Endothelial cell of umbilical vein (primary cell): ENCODE results near the gene TMEM135.

Experiments
- EZH2 ChIP-seq: IDR thresholded peaks from 2 replicates; pipeline ENCODE4 v1.6.1; 2012; ENCODE audit warnings: borderline replicate concordance, low read depth, mild to moderate bottlenecking, moderate library complexity, low read length, inconsistent platforms; ENCODE audit not compliant: severe bottlenecking
- FOS ChIP-seq: IDR thresholded peaks from 2 replicates; pipeline ENCODE4 v1.6.1; 2011; ENCODE audit warnings: mild to moderate bottlenecking, low read length, moderate library complexity, borderline replicate concordance; ENCODE audit not compliant: insufficient read depth
- GATA2 ChIP-seq: IDR thresholded peaks from 2 replicates; pipeline ENCODE4 v1.7.0; 2011; ENCODE audit warnings: low read depth, mild to moderate bottlenecking, moderate library complexity, mixed read lengths, low read length; ENCODE audit not compliant: insufficient read length, insufficient read depth
- JUN ChIP-seq: IDR thresholded peaks from 2 replicates; pipeline ENCODE4 v1.6.1; 2011; ENCODE audit warnings: borderline replicate concordance, low read depth; ENCODE audit not compliant: insufficient read length, insufficient read depth
- MYC ChIP-seq: IDR thresholded peaks from one replicate; pipeline ENCODE4 v1.6.1; 2011; ENCODE audit warnings: mild to moderate bottlenecking, low read depth, low read length
- POLR2A ChIP-seq: IDR thresholded peaks from 2 replicates; pipeline ENCODE4 v1.6.1; 2012; ENCODE audit warnings: low read depth, mild to moderate bottlenecking, control low read depth, low read length
- POLR2AphosphoS5 ChIP-seq: IDR thresholded peaks from 2 replicates; pipeline ENCODE4 v1.6.1; 2012; ENCODE audit warnings: low read depth, mild to moderate bottlenecking, control low read depth, low read length, moderate library complexity; ENCODE audit not compliant: insufficient read depth
- TF ChIP-seq, protein P1 (sequence below), 2 donors: IDR thresholded peaks; 1 replicate in 1 of 2; 2 replicates in 1 of 2; pipeline ENCODE4 v1.5.1; 2011; ENCODE audit warnings: low read length in 2 of 2, mild to moderate bottlenecking in 2 of 2, moderate library complexity in 2 of 2, control low read depth in 1 of 2, inconsistent platforms in 1 of 2, low read depth in 1 of 2; ENCODE audit not compliant: insufficient read depth in 1 of 2; ENCODE audit errors: extremely low read depth in 1 of 2
- TF ChIP-seq, protein P2 (sequence below): IDR thresholded peaks from 2 replicates; pipeline ENCODE4 v1.6.1; 2011; ENCODE audit not compliant: insufficient read depth, insufficient read length

DNA sequence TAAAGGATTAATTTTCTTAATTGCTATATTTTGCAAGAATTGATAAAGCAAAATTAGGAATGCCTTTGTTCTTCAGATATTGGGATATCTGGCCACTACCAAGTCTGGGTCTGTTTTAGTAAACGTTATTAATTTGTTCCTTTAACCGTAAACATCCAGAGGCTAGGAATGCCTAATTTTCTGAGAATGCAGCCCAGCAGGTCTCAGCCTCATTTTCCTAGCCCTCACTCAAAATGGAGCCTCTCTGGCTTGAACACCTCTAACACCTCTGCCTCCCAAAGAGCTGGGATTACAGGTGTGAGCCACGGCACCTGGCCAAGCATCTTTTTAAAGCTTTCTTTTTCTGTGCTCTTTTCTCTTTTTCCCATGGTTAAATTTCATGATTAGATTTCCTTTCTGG, 18.4 kb downstream of the TMEM135 start:
- TF ChIP-seq GATA2 = no peak
- no peak for TF ChIP-seq EZH2
- TF ChIP-seq POLR2A = no peak
- TF ChIP-seq, protein P1, sequence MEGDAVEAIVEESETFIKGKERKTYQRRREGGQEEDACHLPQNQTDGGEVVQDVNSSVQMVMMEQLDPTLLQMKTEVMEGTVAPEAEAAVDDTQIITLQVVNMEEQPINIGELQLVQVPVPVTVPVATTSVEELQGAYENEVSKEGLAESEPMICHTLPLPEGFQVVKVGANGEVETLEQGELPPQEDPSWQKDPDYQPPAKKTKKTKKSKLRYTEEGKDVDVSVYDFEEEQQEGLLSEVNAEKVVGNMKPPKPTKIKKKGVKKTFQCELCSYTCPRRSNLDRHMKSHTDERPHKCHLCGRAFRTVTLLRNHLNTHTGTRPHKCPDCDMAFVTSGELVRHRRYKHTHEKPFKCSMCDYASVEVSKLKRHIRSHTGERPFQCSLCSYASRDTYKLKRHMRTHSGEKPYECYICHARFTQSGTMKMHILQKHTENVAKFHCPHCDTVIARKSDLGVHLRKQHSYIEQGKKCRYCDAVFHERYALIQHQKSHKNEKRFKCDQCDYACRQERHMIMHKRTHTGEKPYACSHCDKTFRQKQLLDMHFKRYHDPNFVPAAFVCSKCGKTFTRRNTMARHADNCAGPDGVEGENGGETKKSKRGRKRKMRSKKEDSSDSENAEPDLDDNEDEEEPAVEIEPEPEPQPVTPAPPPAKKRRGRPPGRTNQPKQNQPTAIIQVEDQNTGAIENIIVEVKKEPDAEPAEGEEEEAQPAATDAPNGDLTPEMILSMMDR (IDR thresholded peaks at IDR 0.05; ENCODE audit: extremely low read depth in 1 of 2, insufficient read depth in 1 of 2, low read depth in 1 of 2, low read length in 2 of 2) = no peak
- TF ChIP-seq POLR2AphosphoS5 = no peak
- TF ChIP-seq, protein P2, sequence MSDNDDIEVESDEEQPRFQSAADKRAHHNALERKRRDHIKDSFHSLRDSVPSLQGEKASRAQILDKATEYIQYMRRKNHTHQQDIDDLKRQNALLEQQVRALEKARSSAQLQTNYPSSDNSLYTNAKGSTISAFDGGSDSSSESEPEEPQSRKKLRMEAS = no peak
- no peak for TF ChIP-seq MYC
- no peak for TF ChIP-seq JUN
- TF ChIP-seq FOS = no peak
